K562 (cell line): ENCODE measurements around the gene MTA1. TPM values are rescaled to one million over a fixed set of nuclear protein-coding genes. Genes with fewer than 3 reads are reported as not detected.

Experiments
- EP400 ChIP-seq: fragments of 450-650 bp; IDR thresholded peaks from 2 replicates; pipeline ENCODE4 v1.6.1; 2017; ENCODE audit warnings: antibody characterized with exemption, mild to moderate bottlenecking, moderate library complexity
- HES1 ChIP-seq: fragments of 450-650 bp; IDR thresholded peaks from 2 replicates; pipeline ENCODE4 v1.6.1; 2016; ENCODE audit warnings: low read depth, mild to moderate bottlenecking, moderate library complexity
- LEF1 ChIP-seq: fragments of 450-650 bp; IDR thresholded peaks from 2 replicates; pipeline ENCODE4 v1.6.1; 2016; ENCODE audit warnings: mild to moderate bottlenecking
- NCOA6 ChIP-seq: fragments of 450-650 bp; IDR thresholded peaks from 2 replicates; pipeline ENCODE4 v1.6.1; 2017; ENCODE audit warnings: mild to moderate bottlenecking
- NR1H2 ChIP-seq: sonication (generic); formaldehyde crosslinking; IDR thresholded peaks from 2 replicates; pipeline ENCODE4 v1.4.0; 2020; ENCODE audit warnings: mild to moderate bottlenecking, missing genetic modification reagents
- RAD21 ChIP-seq, 2 experiments: fragments of 250-450 bp in 1 of 2; fragments of 450-650 bp in 1 of 2; sonication (Bioruptor Pico) in 1 of 2; formaldehyde crosslinking in 1 of 2; IDR thresholded peaks in 1 of 2; conservative IDR thresholded peaks in 1 of 2; 2 replicates each; pipeline versions ENCODE4 v1.4.0 to v1.8.0; 2020 to 2022; ENCODE audit warnings: mild to moderate bottlenecking in 2 of 2, moderate library complexity in 1 of 2
- SREBF1 ChIP-seq: fragments of 150-350 bp; IDR thresholded peaks from 2 replicates; pipeline ENCODE4 v1.6.1; 2014; ENCODE audit warnings: antibody characterized with exemption, low read depth, low read length, borderline replicate concordance
- ZBTB1 ChIP-seq: sonication (generic); formaldehyde crosslinking; IDR thresholded peaks from 2 replicates; pipeline ENCODE4 v1.8.1; 2023; ENCODE audit warnings: missing genetic modification reagents, low read depth, mild to moderate bottlenecking, borderline replicate concordance
- ZBTB40 ChIP-seq, 2 experiments: fragments of 450-650 bp in 1 of 2; sonication (generic) in 1 of 2; formaldehyde crosslinking in 1 of 2; IDR thresholded peaks; 2 replicates each; pipeline versions ENCODE4 v1.7.1 to v1.9.0; 2016 to 2022; ENCODE audit warnings: inconsistent platforms in 1 of 2, mild to moderate bottlenecking in 1 of 2, missing genetic modification reagents in 1 of 2
- ZNF232 ChIP-seq: sonication (generic); formaldehyde crosslinking; IDR thresholded peaks from 2 replicates; pipeline ENCODE4 v1.8.0; 2022; ENCODE audit warnings: mild to moderate bottlenecking, missing genetic modification reagents
- ZNF57 ChIP-seq: fragments of 450-650 bp; formaldehyde crosslinking; IDR thresholded peaks from 2 replicates; pipeline ENCODE4 v1.4.0; 2020; ENCODE audit warnings: mild to moderate bottlenecking, moderate library complexity
- ZNF644 ChIP-seq: fragments of 200-800 bp; sonication (Bioruptor generic); IDR thresholded peaks from 2 replicates; pipeline ENCODE4 v1.6.1; 2016; ENCODE audit warnings: low read depth, missing genetic modification characterization, missing compliant biosample characterization
- polyA plus RNA-seq, 8 experiments: library from polyadenylated mRNA; depleted of rRNA in 4 of 8; stranded (reverse) in 5 of 8; unstranded in 3 of 8; fragments of >200 nt; fragmentation: Nextera tagmentation in 2 of 8; fragmentation: Illumina TruSeq in 1 of 8; extraction: Ambion mirVana in 2 of 8; extraction: Trizol in 1 of 8; gene quantifications; 2 replicates each; pipeline versions ENCODE4 v1.2.1 to v1.2.3, GENCODE V29; 2011 to 2014; ENCODE audit warnings: inconsistent platforms in 1 of 8, missing spikeins in 1 of 8
- total RNA-seq, 7 experiments: library from RNA; depleted of rRNA in 6 of 7; stranded (reverse); fragments of >200 nt in 6 of 7; fragmentation: Illumina TruSeq in 2 of 7; extraction: Trizol in 2 of 7; gene quantifications; 2 replicates each; pipeline versions ENCODE4 v1.2.1 to v1.2.3, GENCODE V29; 2011 to 2021; ENCODE audit warnings: low replicate concordance in 1 of 7
- TF ChIP-seq, protein P1 (sequence below): sonication (generic); formaldehyde crosslinking; IDR thresholded peaks from 2 replicates; pipeline ENCODE4 v1.8.1; 2023; ENCODE audit warnings: mild to moderate bottlenecking, missing genetic modification reagents
- TF ChIP-seq, protein P2 (sequence below): sonication (generic); formaldehyde crosslinking; IDR thresholded peaks from 2 replicates; pipeline ENCODE4 v1.8.0; 2022; ENCODE audit warnings: mild to moderate bottlenecking, low read depth, missing genetic modification reagents

Gene MTA1
- total and polyA plus RNA-seq, 9 of the 15 experiments (the other 6 are each of a cell fraction or from before 2014, with no cell fraction given) = 0.13 to 118 (median 32.3) TPM

DNA sequence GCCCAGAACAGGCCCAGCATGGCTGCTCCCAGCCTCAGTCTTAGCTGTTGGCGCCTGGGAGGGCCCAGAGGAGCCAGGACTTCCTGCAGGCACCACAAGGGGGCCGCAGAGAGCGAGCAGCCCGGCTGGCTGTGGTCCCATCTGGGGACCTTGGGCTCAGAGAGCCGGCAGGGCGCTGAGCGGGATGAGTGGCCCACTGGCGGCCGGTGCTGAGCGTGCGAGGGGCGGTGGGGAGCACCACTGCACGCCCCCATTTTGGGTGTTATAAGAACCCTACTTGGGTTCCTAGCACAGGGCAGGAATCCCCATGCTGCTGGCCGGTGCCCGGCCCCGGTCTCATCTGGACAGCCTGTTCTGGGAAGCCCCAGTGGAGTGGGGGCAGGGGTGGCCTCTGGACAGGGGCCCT lies 29.1 kb downstream of the MTA1 start (continued):
- TF ChIP-seq ZBTB40 (IDR thresholded peaks at IDR 0.05) (no peak), ZBTB40 (CRISPR knock-in tag; IDR thresholded peaks at IDR 0.05) (no peak), HES1 (no peak), LEF1 (no peak), NCOA6 (no peak), NR1H2 (CRISPR knock-in tag) (no peak), SREBF1 (no peak), ZNF232 (CRISPR knock-in tag) (no peak), EP400 (no peak), ZNF57 (CRISPR knock-in tag) (no peak), RAD21 (CRISPR knock-in tag; conservative IDR thresholded peaks at IDR 0.05 in 1 of 2, IDR thresholded peaks at IDR 0.05 in 1 of 2) (peak; percentile 36 to 59; a peak in 3 of 4 replicates), ZNF644 (tag) (no peak), ZBTB1 (CRISPR knock-in tag) (no peak)
- TF ChIP-seq, protein P1, sequence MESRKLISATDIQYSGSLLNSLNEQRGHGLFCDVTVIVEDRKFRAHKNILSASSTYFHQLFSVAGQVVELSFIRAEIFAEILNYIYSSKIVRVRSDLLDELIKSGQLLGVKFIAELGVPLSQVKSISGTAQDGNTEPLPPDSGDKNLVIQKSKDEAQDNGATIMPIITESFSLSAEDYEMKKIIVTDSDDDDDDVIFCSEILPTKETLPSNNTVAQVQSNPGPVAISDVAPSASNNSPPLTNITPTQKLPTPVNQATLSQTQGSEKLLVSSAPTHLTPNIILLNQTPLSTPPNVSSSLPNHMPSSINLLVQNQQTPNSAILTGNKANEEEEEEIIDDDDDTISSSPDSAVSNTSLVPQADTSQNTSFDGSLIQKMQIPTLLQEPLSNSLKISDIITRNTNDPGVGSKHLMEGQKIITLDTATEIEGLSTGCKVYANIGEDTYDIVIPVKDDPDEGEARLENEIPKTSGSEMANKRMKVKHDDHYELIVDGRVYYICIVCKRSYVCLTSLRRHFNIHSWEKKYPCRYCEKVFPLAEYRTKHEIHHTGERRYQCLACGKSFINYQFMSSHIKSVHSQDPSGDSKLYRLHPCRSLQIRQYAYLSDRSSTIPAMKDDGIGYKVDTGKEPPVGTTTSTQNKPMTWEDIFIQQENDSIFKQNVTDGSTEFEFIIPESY (CRISPR knock-in tag) = peak; percentile 98
- TF ChIP-seq, protein P2, sequence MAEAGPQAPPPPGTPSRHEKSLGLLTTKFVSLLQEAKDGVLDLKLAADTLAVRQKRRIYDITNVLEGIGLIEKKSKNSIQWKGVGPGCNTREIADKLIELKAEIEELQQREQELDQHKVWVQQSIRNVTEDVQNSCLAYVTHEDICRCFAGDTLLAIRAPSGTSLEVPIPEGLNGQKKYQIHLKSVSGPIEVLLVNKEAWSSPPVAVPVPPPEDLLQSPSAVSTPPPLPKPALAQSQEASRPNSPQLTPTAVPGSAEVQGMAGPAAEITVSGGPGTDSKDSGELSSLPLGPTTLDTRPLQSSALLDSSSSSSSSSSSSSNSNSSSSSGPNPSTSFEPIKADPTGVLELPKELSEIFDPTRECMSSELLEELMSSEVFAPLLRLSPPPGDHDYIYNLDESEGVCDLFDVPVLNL (CRISPR knock-in tag) = no peak
